NCI-H510A treated with DMSO at 0.1 percent for 48 hours (cell line): ENCODE results near the gene UNC13B.
"Not testable (repeated sequence)": the region's sequence is repeated elsewhere in the genome, so short reads cannot be mapped to it uniquely, and the experiment has no call there.

Experiments used
- DNase-seq: peaks from one replicate; lab custom pipeline; 2025; lab: John Stamatoyannopoulos, UW

UNC13B gene

GRCh38 chr9:35226651-35227050 lies 64.8 kb downstream of the UNC13B start:
- peak; percentile 33 for DNase-seq

DNA sequence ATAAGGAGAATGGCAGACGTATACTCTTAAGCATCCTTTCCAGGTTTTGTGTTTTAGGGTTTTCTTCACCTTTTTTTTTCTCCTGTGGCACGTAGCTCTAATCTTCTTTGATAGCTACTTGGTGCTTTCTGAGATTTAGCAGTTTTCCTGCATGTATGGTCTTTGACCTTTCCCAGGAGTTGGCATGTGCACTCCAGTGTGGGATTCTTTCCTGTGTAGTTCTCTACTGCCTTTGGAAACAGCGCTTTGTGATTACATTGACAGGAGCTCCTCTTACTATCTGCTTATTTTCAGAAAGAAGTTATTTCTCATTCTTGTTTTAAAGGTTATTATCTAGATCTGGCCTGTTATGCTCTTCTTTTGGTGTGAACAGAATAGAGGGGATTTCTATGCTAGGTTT lies 65.5 kb downstream of the UNC13B start:
- no peak for DNase-seq

DNA sequence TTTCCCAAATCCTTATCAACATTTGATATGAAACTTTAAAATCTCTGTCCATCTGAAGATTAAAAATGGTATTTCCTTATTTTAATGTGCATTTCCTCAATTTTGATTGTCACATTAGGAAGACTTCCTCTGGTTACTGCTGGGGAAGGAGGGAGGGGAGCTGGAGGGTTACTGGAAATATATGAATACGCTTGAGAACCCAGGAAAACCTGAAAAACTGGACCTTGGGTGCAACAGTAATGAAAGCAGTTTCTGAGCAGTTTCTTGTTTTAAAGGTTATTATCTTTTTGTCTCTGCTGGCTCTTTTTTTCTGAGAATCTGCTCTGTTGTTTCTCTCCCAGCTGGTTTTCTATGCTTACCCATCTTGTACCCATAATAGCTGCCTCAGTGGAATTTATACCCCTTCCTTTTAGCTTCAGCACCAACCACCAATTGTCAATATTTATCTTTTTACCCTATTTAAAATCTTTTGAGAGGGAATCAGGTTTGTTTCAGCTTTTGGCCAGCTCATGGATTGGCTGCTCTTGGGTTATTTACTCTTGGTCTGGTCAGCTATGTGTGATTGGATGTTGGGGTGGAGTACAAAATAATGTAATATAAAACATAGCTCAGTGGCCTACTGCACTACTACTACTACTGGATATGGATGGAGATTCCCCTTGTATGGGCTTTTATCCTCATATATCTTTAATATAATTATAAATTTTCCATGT lies 67.4 kb downstream of the UNC13B start:
- no peak for DNase-seq

GRCh38 chr9:35229779-35230143 lies 68.0 kb downstream of the UNC13B start:
- DNase-seq = no peak

- peak; percentile 65 for DNase-seq
Measured at GRCh38 chr9:35232867-35233544, 71.2 kb downstream of the UNC13B start.

DNA sequence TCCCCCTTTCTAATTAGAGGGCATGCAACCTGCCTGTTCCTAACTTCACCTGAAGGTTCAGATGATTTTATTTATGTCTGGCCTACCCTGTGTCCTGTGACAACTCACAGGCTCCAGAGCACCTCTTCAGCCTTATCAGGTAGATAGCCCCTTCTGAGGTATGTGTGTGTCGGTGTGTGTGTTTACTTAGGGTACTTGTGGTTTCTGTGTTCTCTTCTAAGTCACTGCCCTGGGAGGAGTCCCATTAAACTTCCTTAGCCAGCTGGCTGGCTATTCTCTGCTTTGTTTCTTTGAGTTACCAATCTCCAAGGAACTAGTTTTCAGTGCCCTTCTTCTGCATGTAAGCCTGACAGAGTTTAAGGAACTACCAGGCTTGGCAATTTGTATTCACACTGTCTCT lies 74.9 kb downstream of the UNC13B start:
- peak; percentile 15 for DNase-seq

DNA sequence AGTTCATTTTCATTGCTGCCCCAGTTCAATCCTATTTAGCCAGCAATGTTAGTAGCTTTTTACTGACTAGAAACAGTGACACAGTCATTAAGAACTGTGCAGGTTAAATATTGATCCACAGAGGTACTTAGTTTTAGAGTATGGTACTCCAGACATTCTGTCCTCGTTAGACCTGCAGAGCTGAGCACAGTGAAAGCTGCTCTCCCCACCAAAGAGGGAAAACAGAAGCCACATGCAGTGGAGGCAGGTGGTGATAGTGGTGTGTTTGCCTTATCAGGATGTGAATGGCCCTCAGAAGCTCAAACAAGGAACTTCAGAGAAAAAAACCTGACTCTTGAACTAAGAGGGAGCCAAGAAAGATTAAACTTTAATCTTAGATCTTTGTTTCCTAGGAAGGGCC lies 75.5 kb downstream of the UNC13B start:
- DNase-seq = peak; percentile 59

DNA sequence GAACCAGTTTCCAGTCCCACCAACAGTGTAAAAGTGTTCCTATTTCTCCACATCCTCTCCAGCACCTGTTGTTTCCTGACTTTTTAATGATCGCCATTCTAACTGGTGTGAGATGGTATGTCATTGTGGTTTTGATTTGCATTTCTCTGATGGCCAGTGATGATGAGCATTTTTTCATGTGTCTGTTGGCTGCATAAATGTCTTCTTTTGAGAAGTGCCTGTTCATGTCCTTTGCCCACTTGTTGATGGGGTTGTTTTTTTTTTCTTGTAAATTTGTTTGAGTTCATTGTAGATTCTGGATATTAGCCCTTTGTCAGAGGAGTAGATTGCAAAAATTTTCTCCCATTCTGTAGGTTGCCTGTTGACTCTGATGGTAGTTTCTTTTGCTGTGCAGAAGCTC lies 84.1 kb downstream of the UNC13B start:
- not testable (repeated sequence) for DNase-seq

DNA sequence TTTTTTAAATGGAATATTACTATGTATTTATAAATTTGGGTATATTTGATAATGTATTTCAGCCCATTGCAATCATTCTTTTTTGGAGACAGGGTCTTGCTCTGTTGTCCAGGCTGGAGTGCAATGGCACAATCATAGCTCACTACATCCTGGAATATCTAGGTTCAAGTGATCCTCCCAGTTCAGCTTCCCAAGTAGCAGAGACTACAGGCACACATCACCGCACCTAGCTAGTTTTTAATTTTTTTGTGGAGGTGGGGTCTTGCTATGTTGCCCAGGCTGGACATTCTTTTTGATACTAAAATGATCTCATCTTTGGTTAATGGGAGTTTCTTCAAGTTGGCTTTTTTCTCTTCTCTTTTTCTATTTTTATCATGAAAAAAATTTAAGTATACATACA lies 91.3 kb downstream of the UNC13B start:
- DNase-seq = no peak

DNA sequence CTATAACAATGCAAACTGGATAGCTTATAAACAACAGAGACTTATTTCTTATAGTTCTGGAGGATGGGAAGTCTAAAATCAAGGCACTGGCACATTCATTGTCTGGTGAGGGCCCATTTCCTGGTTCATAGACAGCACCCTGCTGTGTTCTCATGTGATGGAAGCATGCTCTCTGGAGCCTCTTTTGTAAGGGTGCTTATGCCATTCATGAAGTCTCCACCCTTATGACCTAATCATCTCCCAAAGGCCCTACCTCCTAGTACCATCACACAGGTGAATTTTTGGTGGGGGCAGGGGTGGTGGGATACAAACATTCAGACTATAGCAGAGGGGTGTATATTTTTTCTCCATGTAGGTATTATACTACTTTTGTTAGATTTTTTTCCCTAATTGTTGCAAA lies 92.4 kb downstream of the UNC13B start:
- peak; percentile 14 for DNase-seq

- no peak for DNase-seq
Measured at GRCh38 chr9:35254984-35255857, 93.4 kb downstream of the UNC13B start.

GRCh38 chr9:35257986-35258659 lies 96.3 kb downstream of the UNC13B start:
- DNase-seq = no peak

- DNase-seq = peak; percentile 38
Measured at GRCh38 chr9:35258660-35259474, 97.1 kb downstream of the UNC13B start.

DNA sequence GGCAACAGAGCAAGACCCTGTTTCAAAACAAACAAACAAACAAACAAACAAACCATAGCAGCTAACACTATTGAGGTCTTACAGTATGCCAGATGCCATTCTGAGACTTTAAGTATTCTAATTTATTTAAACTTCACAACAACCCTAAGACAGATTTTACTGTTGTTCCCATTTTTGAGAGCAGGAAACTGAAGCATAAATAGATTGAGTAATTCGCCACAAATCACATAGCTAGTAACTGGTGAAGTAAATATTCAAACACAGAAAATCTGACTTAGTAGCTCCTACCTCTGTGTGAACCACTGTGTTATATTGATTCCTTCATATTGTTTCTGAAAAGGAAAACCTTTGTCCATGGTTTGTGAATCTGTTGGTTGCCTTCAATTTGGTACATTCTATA lies 98.4 kb downstream of the UNC13B start:
- no peak for DNase-seq

- DNase-seq = no peak
Measured at GRCh38 chr9:35262064-35262463, 100.3 kb downstream of the UNC13B start.

GRCh38 chr9:35267710-35268109 lies 105.9 kb downstream of the UNC13B start:
- DNase-seq = no peak

DNA sequence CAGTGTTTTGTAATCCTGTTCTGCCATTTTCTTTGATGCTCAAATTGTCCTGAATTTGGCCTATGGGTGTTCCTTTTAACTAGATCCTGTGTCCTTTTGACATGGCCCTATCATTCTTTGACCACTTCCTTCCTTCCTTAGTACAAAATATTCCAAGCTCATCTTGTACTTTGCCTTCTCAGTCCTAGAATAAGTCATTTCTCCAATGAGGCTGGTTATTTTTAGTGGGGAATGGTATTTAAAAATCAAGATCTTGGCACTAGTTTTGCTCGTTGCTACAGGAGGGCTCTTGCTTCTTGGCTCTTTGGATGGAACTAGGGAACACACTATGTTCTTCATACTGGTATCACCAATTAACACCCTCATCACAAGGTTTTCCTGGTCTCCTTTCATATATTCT lies 108.1 kb downstream of the UNC13B start:
- no peak for DNase-seq

DNA sequence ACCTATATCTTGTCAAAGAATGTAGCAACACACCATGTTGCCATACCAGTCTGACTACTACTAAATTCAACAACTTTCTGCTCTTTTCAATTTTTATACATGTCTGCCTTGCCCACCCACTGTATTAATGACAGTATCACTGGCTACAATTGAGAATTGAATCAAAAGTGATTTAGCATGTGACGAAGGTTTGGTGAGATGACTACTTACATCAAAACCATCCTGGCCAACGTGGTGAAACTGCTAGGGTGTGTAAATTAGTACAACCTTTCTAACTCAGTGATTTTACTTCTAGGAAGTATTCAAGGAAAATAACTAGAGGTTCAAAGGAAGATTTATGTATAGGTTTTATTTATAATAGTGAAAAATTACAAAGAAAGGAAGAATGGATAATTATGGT lies 109.8 kb downstream of the UNC13B start:
- DNase-seq = no peak

DNA sequence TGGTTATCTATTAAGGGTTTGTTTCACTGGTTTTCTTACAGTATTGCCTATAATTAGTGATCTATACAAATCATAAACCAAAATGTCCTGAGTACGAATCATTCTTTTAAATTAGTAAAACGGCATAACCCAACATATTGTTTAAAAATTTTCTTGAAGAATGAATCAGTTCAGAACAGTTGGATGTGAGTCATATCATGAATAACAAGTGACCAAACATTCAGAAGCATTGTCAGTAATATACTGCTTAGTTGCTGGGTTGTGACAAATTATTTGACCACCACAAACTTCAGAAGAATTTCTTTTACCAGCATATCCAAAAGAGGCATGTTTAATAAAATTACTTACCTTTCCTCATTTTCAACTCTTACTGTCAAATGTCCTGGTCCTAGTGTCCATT lies 111.2 kb downstream of the UNC13B start:
- DNase-seq = no peak

- DNase-seq = no peak
Measured at GRCh38 chr9:35273591-35273990, 111.8 kb downstream of the UNC13B start.

- DNase-seq = no peak
Measured at GRCh38 chr9:35274993-35275392, 113.2 kb downstream of the UNC13B start.

GRCh38 chr9:35277171-35277520 lies 115.3 kb downstream of the UNC13B start:
- DNase-seq = no peak
